ENCODE measurements around the gene ORC4. TPM values are rescaled to one million over a fixed set of nuclear protein-coding genes. Genes with fewer than 3 reads are reported as not detected.
A peak's percentile ranks its signal among the peaks of the same experiment; 100 is the strongest.

Gene ORC4
- polyA plus RNA-seq, 1 donor (not counting 4 experiments of a cell fraction or from before 2014, with no cell fraction given): 62.4 TPM

GRCh38 chr2:148026573-148026972, 6.0 kb upstream of the ORC4 start:
- no peak overlapping the region for H3K4me3 ChIP-seq (ENCODE audit: control insufficient read depth in 2 of 3, extremely low read depth in 1 of 3, insufficient read depth in 2 of 3, low read depth in 1 of 3, low read length in 3 of 3)
- no peak overlapping the region for H3K4me2 ChIP-seq (ENCODE audit: control insufficient read depth, extremely low read depth, insufficient read depth, low read depth, low read length)
- peaks cover 40% of the 10 kb centered on the region for H3K79me2 ChIP-seq (ENCODE audit: control insufficient read depth, insufficient read depth, low read length)
- no peak for TF ChIP-seq EZH2 (IDR thresholded peaks at IDR 0.05; ENCODE audit: low read length)
- TF ChIP-seq, protein P1, sequence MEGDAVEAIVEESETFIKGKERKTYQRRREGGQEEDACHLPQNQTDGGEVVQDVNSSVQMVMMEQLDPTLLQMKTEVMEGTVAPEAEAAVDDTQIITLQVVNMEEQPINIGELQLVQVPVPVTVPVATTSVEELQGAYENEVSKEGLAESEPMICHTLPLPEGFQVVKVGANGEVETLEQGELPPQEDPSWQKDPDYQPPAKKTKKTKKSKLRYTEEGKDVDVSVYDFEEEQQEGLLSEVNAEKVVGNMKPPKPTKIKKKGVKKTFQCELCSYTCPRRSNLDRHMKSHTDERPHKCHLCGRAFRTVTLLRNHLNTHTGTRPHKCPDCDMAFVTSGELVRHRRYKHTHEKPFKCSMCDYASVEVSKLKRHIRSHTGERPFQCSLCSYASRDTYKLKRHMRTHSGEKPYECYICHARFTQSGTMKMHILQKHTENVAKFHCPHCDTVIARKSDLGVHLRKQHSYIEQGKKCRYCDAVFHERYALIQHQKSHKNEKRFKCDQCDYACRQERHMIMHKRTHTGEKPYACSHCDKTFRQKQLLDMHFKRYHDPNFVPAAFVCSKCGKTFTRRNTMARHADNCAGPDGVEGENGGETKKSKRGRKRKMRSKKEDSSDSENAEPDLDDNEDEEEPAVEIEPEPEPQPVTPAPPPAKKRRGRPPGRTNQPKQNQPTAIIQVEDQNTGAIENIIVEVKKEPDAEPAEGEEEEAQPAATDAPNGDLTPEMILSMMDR (optimal IDR thresholded peaks at IDR 0.05 in 1 of 3, IDR thresholded peaks at IDR 0.05 in 1 of 3, conservative IDR thresholded peaks at IDR 0.05 in 1 of 3; ENCODE audit: extremely low read depth in 1 of 3, insufficient read depth in 2 of 3, low read length in 3 of 3): no peak
- H3K27me3 ChIP-seq (ENCODE audit: control insufficient read depth, extremely low read depth, insufficient read depth, low read length): no peaks in the 10 kb centered on the region
- FAIRE-seq: no peak
- no peaks in the 10 kb centered on the region for H4K20me1 ChIP-seq (ENCODE audit: control insufficient read depth, extremely low read depth, insufficient read depth, low read length)
- no peaks in the 10 kb centered on the region for H3K9me3 ChIP-seq (ENCODE audit: control insufficient read depth, low read depth, low read length)
- no peak overlapping the region for H3K9ac ChIP-seq (ENCODE audit: control insufficient read depth, extremely low read depth, insufficient read depth, low read length)
- no peaks in the 10 kb centered on the region for H3K4me1 ChIP-seq (ENCODE audit: control insufficient read depth, extremely low read depth, insufficient read depth, low read length)
- no peak overlapping the region for H2AFZ ChIP-seq (ENCODE audit: control insufficient read depth, low read length)
- H3K36me3 ChIP-seq (ENCODE audit: control insufficient read depth in 2 of 2, extremely low read depth in 1 of 2, insufficient read depth in 2 of 2, low read length in 2 of 2): no peaks in the 10 kb centered on the region
- dilution Hi-C loops (cut with MboI; ENCODE audit: extremely low pct_ligation_motif_present, low sequenced_read_pairs): no loop called here
- no peaks in the 10 kb centered on the region for H3K9me1 ChIP-seq (ENCODE audit: control insufficient read depth, extremely low read depth, insufficient read depth, low read length)
- no peak overlapping the region for H3K27ac ChIP-seq (ENCODE audit: control insufficient read depth, insufficient read depth, low read length)
- no peak for DNase-seq (ENCODE audit: low read depth, low spot score)

- Histone ChIP-seq H4K20me1 (ENCODE audit: control insufficient read depth, extremely low read depth, insufficient read depth, low read length) (no peaks in the 10 kb centered on the region), H3K36me3 (ENCODE audit: control insufficient read depth in 2 of 2, extremely low read depth in 1 of 2, insufficient read depth in 2 of 2, low read length in 2 of 2) (no peaks in the 10 kb centered on the region), H3K27me3 (ENCODE audit: control insufficient read depth, extremely low read depth, insufficient read depth, low read length) (no peaks in the 10 kb centered on the region), H3K79me2 (ENCODE audit: control insufficient read depth, insufficient read depth, low read length) (peaks cover 60% of the 10 kb centered on the region), H3K27ac (ENCODE audit: control insufficient read depth, insufficient read depth, low read length) (no peak overlapping the region), H3K4me2 (ENCODE audit: control insufficient read depth, extremely low read depth, insufficient read depth, low read depth, low read length) (peak overlapping the region; percentile 39), H2AFZ (ENCODE audit: control insufficient read depth, low read length) (no peak overlapping the region), H3K9me1 (ENCODE audit: control insufficient read depth, extremely low read depth, insufficient read depth, low read length) (no peaks in the 10 kb centered on the region), H3K4me1 (ENCODE audit: control insufficient read depth, extremely low read depth, insufficient read depth, low read length) (peaks cover 4% of the 10 kb centered on the region), H3K9ac (ENCODE audit: control insufficient read depth, extremely low read depth, insufficient read depth, low read length) (no peak overlapping the region), H3K4me3 (ENCODE audit: control insufficient read depth in 2 of 3, extremely low read depth in 1 of 3, insufficient read depth in 2 of 3, low read depth in 1 of 3, low read length in 3 of 3) (no peak overlapping the region), H3K9me3 (ENCODE audit: control insufficient read depth, low read depth, low read length) (no peaks in the 10 kb centered on the region)
- FAIRE-seq (no peak), DNase-seq (ENCODE audit: low read depth, low spot score) (no peak)
- dilution Hi-C loops (cut with MboI; ENCODE audit: extremely low pct_ligation_motif_present, low sequenced_read_pairs): no loop called here
- no peak for TF ChIP-seq EZH2 (IDR thresholded peaks at IDR 0.05; ENCODE audit: low read length)
- TF ChIP-seq, protein P1 (optimal IDR thresholded peaks at IDR 0.05 in 1 of 3, IDR thresholded peaks at IDR 0.05 in 1 of 3, conservative IDR thresholded peaks at IDR 0.05 in 1 of 3; ENCODE audit: extremely low read depth in 1 of 3, insufficient read depth in 2 of 3, low read length in 3 of 3): no peak
Measured at GRCh38 chr2:148023861-148024260, 3.3 kb upstream of the ORC4 start.

Measured in keratinocyte (primary cell).